ENCODE results near the gene TBR1.

The TBR1 gene

DNA sequence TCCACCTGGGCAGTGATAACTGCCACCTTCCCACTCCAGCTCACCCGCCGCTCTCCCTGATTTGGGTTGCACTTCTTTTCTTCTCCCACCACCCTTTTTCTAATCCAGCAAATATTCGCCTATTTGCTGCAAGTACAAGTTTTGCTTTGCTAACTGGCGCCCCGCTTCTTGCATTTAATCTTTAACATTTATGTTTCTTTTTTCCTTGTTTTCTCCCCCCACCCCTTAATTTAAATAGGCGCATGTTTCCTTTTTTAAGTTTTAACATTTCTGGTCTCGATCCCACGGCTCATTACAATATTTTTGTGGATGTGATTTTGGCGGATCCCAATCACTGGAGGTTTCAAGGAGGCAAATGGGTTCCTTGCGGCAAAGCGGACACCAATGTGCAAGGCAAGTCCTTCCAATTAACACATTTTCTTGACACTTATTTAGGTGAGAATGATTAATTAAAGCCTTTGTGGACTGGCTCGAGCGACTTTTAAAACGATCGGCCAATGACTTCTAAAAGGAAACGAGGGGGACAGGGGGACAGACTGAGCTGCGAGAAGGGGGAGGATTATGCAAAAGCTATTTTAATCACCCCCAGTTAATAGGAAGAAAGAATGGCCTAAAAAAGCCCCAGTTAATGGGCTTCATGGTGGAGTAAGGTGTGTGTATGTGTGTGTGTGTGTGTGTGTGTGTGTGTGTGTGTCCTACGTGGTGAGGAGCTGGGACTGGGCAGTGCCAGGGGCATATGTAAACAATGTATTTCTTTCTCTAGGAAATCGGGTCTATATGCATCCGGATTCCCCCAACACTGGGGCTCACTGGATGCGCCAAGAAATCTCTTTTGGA lies 1.6 kb downstream of the TBR1 start:
- H3K9me3 ChIP-seq (ENCODE audit: low read depth, low read length), result no peaks in the 10 kb centered on the region
- no peak for DNase-seq (ENCODE audit: low read depth, low spot score)
- H3K27ac ChIP-seq, result no peak overlapping the region
- H3K9ac ChIP-seq (ENCODE audit: insufficient read length), result no peak overlapping the region
- no peak for TF ChIP-seq FOXP2 (optimal IDR thresholded peaks at IDR 0.05; ENCODE audit: control extremely low read depth, extremely low read length, insufficient read depth)
- H3K4me3 ChIP-seq, result no peak overlapping the region
- 0 out of 2 replicates have a peak, but pooled peaks cover 3% of the 10 kb centered on the region for H3K36me3 ChIP-seq (ENCODE audit: insufficient read depth, low read length)

DNA sequence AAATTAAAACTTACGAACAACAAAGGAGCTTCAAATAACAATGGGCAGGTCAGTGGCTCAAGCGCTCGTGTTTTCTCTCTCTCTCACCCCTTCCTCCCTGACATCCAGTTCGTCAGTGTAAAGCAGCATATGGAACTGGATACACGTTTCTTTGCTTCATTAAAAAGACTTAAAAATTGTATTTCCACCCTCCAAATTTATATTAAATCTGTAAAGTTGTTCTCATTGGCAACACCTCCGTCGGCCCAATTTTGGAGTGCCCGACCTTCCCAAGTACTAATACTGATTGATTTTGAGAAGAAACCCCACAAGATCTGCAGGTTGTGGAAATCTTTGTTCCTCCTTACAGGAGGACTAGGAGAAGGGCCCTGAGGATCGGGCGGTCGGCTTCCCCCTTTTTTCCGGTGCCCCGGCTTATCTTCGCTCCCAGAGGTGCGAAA lies 2.2 kb downstream of the TBR1 start:
- H3K36me3 ChIP-seq (ENCODE audit: insufficient read depth, low read length), result no peaks in the 10 kb centered on the region
- H3K9ac ChIP-seq (ENCODE audit: insufficient read length), result no peak overlapping the region
- DNase-seq (ENCODE audit: low read depth, low spot score), result no peak
- H3K27ac ChIP-seq, result no peak overlapping the region
- H3K4me3 ChIP-seq, result no peak overlapping the region
- no peak for TF ChIP-seq EZH2 (IDR thresholded peaks at IDR 0.05)
- no peaks in the 10 kb centered on the region for H3K9me3 ChIP-seq (ENCODE audit: low read depth, low read length)

DNA sequence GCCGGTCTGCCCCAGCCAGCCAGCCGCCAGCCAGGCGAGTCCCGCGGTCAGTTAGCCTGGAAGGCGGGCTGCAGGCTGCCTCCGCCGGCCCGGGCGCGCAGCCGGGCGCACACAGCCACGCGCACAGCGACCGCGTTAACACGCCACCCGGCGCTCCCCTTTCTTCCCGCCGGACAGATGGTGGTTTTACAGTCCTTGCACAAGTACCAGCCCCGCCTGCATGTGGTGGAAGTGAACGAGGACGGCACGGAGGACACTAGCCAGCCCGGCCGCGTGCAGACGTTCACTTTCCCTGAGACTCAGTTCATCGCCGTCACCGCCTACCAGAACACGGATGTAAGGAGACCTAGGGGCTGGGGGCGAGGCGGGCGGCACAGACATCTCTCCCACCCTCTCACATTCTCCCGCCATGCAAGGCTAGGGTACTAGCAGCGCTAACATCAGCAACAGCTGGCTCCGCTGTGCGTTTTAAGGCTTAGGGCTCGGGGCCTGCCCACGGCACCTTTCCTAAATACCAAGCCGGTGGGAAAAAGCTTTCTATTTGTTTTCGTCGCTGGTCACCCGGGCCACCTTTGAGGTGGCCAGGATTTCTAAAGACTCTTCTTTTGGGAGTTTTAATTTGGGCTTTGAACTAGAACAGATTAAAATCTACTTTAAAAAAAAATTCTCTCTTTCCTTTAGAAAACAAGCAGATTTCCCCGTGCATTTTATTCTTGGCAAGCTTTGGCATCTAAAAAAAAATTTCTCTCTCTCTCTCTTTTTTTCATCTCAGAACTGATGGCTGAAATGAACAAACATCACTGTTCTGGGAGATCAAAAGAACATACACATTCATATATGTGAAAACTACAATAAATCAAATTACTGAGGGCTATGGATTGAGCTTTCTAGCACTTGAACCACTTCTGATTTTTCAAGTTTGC lies 2.9 kb downstream of the TBR1 start:
- H3K27ac ChIP-seq, result no peak overlapping the region
- TF ChIP-seq EZH2 (IDR thresholded peaks at IDR 0.05) (no peak), FOXP2 (optimal IDR thresholded peaks at IDR 0.05; ENCODE audit: control extremely low read depth, extremely low read length, insufficient read depth) (no peak), POLR2AphosphoS5 (IDR thresholded peaks at IDR 0.05; ENCODE audit: borderline replicate concordance, low read depth, low read length) (no peak)
- H3K4me3 ChIP-seq, result no peak overlapping the region
- no peak overlapping the region for H3K9ac ChIP-seq (ENCODE audit: insufficient read length)
- no peaks in the 10 kb centered on the region for H3K36me3 ChIP-seq (ENCODE audit: insufficient read depth, low read length)
- DNase-seq (ENCODE audit: low read depth, low spot score), result no peak
- no peaks in the 10 kb centered on the region for H3K9me3 ChIP-seq (ENCODE audit: low read depth, low read length)

DNA sequence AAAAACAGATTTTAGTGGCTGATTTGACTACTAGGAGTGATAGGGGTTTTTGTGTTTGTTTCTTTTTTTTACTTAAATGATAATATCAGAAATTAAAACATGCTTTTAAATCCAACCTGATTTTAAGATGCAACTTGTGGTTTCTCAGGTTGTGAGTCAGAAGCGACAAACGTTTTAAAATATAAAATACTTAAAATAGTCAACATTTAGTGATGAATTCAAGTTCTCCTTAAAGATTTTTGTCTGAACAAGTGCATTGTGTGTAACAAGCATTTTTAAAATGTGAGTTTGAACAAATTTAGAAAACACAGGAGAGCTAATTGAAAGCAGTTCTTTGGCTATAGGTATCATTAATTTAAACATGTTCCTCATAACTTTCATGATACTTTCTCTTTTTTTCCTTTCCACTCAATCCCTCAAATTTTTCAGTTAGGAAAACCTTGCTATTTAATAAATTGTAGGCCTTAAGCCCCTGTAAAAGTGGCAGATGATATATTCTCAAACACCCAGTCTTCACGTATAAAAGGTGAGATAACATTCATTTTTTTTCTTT lies 3.6 kb downstream of the TBR1 start:
- Histone ChIP-seq H3K9me3 (ENCODE audit: low read depth, low read length) (no peaks in the 10 kb centered on the region), H3K27ac (no peak overlapping the region), H3K4me3 (no peak overlapping the region), H3K9ac (ENCODE audit: insufficient read length) (no peak overlapping the region), H3K36me3 (ENCODE audit: insufficient read depth, low read length) (no peaks in the 10 kb centered on the region)
- TF ChIP-seq POLR2AphosphoS5 (IDR thresholded peaks at IDR 0.05; ENCODE audit: borderline replicate concordance, low read depth, low read length) (no peak), EZH2 (IDR thresholded peaks at IDR 0.05) (no peak), FOXP2 (optimal IDR thresholded peaks at IDR 0.05; ENCODE audit: control extremely low read depth, extremely low read length, insufficient read depth) (no peak)
- DNase-seq (ENCODE audit: low read depth, low spot score), result no peak

DNA sequence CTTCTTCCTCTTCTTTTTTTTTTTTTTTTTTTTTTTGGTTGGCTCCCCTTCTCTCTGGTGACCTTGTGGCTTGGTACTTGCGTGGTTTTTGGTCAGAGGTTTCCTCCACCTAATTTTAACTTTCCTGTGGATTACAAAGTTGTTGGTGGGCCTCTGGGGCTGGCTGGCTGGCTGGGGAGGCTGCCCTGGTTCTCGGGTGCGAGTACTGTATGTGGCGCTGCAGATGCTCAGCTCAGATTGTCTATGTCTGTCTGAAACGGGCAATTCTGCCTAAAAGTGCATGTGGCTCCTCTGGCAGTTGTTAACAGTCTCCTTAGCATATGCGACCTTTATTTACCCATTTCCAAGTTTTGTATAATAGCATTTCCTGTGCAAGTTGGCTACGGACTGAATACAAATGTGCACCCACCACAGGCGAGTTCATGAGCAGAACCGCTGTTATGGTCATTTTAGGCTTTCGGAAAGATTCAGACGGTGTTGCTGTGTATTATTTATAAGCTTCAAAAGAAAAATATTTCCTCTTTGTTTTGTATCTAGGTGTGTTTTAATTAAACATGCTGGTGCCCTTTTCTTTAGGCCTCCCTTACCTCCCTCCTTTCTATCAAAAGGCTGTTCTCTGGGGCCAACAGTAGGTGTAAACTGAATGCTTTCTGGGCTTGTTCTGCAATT lies 4.4 kb downstream of the TBR1 start:
- Histone ChIP-seq H3K27ac (no peak overlapping the region), H3K36me3 (ENCODE audit: insufficient read depth, low read length) (no peaks in the 10 kb centered on the region), H3K9me3 (ENCODE audit: low read depth, low read length) (no peaks in the 10 kb centered on the region), H3K4me3 (no peak overlapping the region), H3K9ac (ENCODE audit: insufficient read length) (no peak overlapping the region)
- TF ChIP-seq EZH2 (IDR thresholded peaks at IDR 0.05) (no peak), POLR2AphosphoS5 (IDR thresholded peaks at IDR 0.05; ENCODE audit: borderline replicate concordance, low read depth, low read length) (no peak), FOXP2 (optimal IDR thresholded peaks at IDR 0.05; ENCODE audit: control extremely low read depth, extremely low read length, insufficient read depth) (no peak)
- no peak for DNase-seq (ENCODE audit: low read depth, low spot score)

DNA sequence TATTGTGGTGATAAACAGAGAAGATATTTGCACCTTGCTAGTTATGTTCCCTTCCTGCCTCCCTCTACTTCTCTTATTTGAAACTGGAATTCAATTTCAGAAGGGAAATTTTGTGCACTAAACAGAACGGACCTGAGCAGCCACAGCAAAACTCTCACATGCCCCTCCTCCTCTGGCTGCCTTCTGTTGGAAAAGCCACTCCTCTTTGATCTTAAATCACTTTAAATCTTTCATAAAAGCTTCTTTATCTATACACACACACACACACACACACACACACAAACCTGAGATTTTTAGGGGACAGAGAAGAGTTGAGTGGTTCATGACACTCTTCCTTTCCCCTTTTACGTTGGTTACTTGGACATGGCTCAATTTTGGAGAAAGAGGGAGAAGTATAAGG lies 5.6 kb downstream of the TBR1 start:
- TF ChIP-seq FOXP2 (optimal IDR thresholded peaks at IDR 0.05; ENCODE audit: control extremely low read depth, extremely low read length, insufficient read depth) (no peak), POLR2AphosphoS5 (IDR thresholded peaks at IDR 0.05; ENCODE audit: borderline replicate concordance, low read depth, low read length) (no peak), EZH2 (IDR thresholded peaks at IDR 0.05) (no peak)
- Histone ChIP-seq H3K27ac (no peak overlapping the region), H3K9ac (ENCODE audit: insufficient read length) (no peak overlapping the region), H3K4me3 (no peak overlapping the region), H3K9me3 (ENCODE audit: low read depth, low read length) (no peaks in the 10 kb centered on the region), H3K36me3 (ENCODE audit: insufficient read depth, low read length) (no peaks in the 10 kb centered on the region)
- no peak for DNase-seq (ENCODE audit: low read depth, low spot score)

DNA sequence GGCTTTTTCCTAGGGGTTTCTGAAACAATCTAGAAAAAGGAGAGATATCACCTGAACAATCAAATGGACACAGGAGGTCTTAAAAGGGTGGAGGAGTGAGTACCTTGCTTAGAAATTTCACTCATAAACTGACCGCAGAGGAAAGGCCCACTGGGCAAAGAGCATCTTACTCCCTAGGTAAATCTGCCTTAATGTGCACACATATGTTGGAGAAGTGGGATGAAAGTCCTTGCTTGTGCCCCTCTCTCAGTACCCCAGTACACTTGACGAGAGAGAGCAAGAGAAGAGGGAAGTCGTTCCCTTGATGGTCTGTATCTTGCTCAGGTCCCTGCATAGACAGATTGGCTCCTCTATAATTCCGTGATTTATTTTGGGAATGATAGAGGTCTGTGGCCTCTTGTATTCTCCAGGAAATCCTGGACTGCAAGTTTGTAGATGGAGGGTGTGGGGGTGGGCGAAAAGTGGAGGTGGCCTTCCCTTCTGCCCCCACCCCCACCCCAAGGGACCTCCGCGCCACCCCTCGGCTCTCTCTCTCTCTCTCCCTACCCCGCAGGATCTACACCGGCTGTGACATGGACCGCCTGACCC lies 6.8 kb downstream of the TBR1 start:
- Histone ChIP-seq H3K36me3 (ENCODE audit: insufficient read depth, low read length) (no peaks in the 10 kb centered on the region), H3K27ac (no peak overlapping the region), H3K9ac (ENCODE audit: insufficient read length) (no peak overlapping the region), H3K4me3 (no peak overlapping the region), H3K9me3 (ENCODE audit: low read depth, low read length) (no peaks in the 10 kb centered on the region)
- no peak for DNase-seq (ENCODE audit: low read depth, low spot score)
- no peak for TF ChIP-seq POLR2AphosphoS5 (IDR thresholded peaks at IDR 0.05; ENCODE audit: borderline replicate concordance, low read depth, low read length)
- no peak for TF ChIP-seq FOXP2 (optimal IDR thresholded peaks at IDR 0.05; ENCODE audit: control extremely low read depth, extremely low read length, insufficient read depth)
- TF ChIP-seq EZH2 (IDR thresholded peaks at IDR 0.05), result no peak
